COLO668 (cell line): ENCODE data around the gene CENPQ.
"Not testable (repeated sequence)": the region's sequence is repeated elsewhere in the genome, so short reads cannot be mapped to it uniquely, and the experiment has no call there.

ENCODE experiments used
- DNase-seq: peaks from one replicate; lab custom pipeline; 2025; ENCODE audit not compliant: unreplicated experiment; lab: John Stamatoyannopoulos, UW

Gene CENPQ

GRCh38 chr6:49462927-49463611, at the start of gene CENPQ, which contains the start of gene MMUT:
TSS of gene CENPQ (plus strand) at chr6:49463370. CDS start at chr6:49470177, 6,807 bp downstream.
TSS of gene MMUT (minus strand) at chr6:49463253. CDS start at chr6:49459466, 3,787 bp downstream.
- peak; percentile 89 for DNase-seq

GRCh38 chr6:49415358-49415757, 47.8 kb upstream of the CENPQ start:
- no peak for DNase-seq

GRCh38 chr6:49416195-49416594, 47.0 kb upstream of the CENPQ start:
- no peak for DNase-seq

- no peak for DNase-seq
Observed at GRCh38 chr6:49423817-49424216, 39.4 kb upstream of the CENPQ start.

GRCh38 chr6:49430187-49430586, 33.0 kb upstream of the CENPQ start:
- DNase-seq: no peak

GRCh38 chr6:49430866-49431265, 32.3 kb upstream of the CENPQ start:
- DNase-seq: no peak

- DNase-seq: no peak
Observed at GRCh38 chr6:49453221-49453620, 9.9 kb upstream of the CENPQ start.

- DNase-seq: no peak
Observed at GRCh38 chr6:49454787-49455709, 8.1 kb upstream of the CENPQ start.

GRCh38 chr6:49457771-49458170, 5.4 kb upstream of the CENPQ start:
- no peak for DNase-seq

- DNase-seq: no peak
Observed at GRCh38 chr6:49462071-49462470, 1.1 kb upstream of the CENPQ start.

- DNase-seq: no peak
Observed at GRCh38 chr6:49462599-49462926, 607 bp upstream of the CENPQ start.

- no peak for DNase-seq
Observed at GRCh38 chr6:49463612-49463967, 420 bp downstream of the CENPQ start.

GRCh38 chr6:49464691-49465090, 1.5 kb downstream of the CENPQ start:
- DNase-seq: no peak

- no peak for DNase-seq
Observed at GRCh38 chr6:49468042-49468441, 4.9 kb downstream of the CENPQ start.

- not testable (repeated sequence) for DNase-seq
Observed at GRCh38 chr6:49476564-49476963, 13.4 kb downstream of the CENPQ start.

GRCh38 chr6:49479308-49479970, 16.3 kb downstream of the CENPQ start:
- no peak for DNase-seq

- DNase-seq: not testable (repeated sequence)
Observed at GRCh38 chr6:49481846-49482245, 18.7 kb downstream of the CENPQ start.

GRCh38 chr6:49483380-49483779, 20.2 kb downstream of the CENPQ start:
- not testable (repeated sequence) for DNase-seq

GRCh38 chr6:49490633-49491032, 27.5 kb downstream of the CENPQ start:
- DNase-seq: no peak

GRCh38 chr6:49497304-49497703, 34.1 kb downstream of the CENPQ start:
- no peak for DNase-seq

GRCh38 chr6:49499126-49499525, 36.0 kb downstream of the CENPQ start:
- no peak for DNase-seq

- no peak for DNase-seq
Observed at GRCh38 chr6:49499623-49500022, 36.5 kb downstream of the CENPQ start, which contains the start of gene GLYATL3. TSS of gene GLYATL3 (plus strand) at chr6:49499923. CDS start at chr6:49511991, 12,068 bp downstream.
